AG09309 (cell line): ENCODE measurements around the gene MAP1LC3C.
A peak's percentile ranks its signal among the peaks of the same experiment; 100 is the strongest.

ENCODE experiments used
- DNase-seq: peaks from one replicate; pipeline ENCODE4 v3.0.0-alpha.2; 2010; ENCODE audit warnings: low read depth
- H3K4me3 ChIP-seq: 2 replicates; pipeline ENCODE4 v1.5.1; 2011; ENCODE audit warnings: mild to moderate bottlenecking, low read depth, low read length, moderate library complexity; ENCODE audit not compliant: control insufficient read depth
- TF ChIP-seq, protein P1 (sequence below): IDR thresholded peaks from 2 replicates; pipeline ENCODE4 v1.5.1; 2011; ENCODE audit warnings: mild to moderate bottlenecking, low read depth, low read length, inconsistent platforms; ENCODE audit not compliant: insufficient read depth, control insufficient read depth; ENCODE audit errors: missing control alignments

MAP1LC3C gene

DNA sequence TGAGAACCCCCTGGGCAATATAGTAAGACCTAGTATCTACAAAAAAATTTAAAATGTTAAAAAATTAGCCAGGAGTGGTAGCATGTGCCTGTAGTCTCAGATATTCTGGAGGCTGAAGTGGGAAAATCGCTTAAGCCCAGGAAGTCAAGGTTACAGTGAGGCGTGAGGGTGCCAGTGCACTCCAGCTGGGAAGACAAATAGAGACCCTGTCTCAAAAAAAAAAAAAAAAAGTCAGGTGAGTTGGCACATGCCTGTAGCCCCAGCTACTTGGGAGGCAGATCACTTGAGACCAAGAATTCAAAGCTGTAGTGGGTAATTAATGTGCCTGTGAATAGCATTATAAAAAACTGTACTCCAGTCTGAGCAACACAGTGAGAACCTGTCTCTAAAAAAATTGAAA, 36.7 kb downstream of the MAP1LC3C start:
- no peak for DNase-seq
- TF ChIP-seq, protein P1, sequence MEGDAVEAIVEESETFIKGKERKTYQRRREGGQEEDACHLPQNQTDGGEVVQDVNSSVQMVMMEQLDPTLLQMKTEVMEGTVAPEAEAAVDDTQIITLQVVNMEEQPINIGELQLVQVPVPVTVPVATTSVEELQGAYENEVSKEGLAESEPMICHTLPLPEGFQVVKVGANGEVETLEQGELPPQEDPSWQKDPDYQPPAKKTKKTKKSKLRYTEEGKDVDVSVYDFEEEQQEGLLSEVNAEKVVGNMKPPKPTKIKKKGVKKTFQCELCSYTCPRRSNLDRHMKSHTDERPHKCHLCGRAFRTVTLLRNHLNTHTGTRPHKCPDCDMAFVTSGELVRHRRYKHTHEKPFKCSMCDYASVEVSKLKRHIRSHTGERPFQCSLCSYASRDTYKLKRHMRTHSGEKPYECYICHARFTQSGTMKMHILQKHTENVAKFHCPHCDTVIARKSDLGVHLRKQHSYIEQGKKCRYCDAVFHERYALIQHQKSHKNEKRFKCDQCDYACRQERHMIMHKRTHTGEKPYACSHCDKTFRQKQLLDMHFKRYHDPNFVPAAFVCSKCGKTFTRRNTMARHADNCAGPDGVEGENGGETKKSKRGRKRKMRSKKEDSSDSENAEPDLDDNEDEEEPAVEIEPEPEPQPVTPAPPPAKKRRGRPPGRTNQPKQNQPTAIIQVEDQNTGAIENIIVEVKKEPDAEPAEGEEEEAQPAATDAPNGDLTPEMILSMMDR = no peak
- no peak overlapping the region for H3K4me3 ChIP-seq

DNA sequence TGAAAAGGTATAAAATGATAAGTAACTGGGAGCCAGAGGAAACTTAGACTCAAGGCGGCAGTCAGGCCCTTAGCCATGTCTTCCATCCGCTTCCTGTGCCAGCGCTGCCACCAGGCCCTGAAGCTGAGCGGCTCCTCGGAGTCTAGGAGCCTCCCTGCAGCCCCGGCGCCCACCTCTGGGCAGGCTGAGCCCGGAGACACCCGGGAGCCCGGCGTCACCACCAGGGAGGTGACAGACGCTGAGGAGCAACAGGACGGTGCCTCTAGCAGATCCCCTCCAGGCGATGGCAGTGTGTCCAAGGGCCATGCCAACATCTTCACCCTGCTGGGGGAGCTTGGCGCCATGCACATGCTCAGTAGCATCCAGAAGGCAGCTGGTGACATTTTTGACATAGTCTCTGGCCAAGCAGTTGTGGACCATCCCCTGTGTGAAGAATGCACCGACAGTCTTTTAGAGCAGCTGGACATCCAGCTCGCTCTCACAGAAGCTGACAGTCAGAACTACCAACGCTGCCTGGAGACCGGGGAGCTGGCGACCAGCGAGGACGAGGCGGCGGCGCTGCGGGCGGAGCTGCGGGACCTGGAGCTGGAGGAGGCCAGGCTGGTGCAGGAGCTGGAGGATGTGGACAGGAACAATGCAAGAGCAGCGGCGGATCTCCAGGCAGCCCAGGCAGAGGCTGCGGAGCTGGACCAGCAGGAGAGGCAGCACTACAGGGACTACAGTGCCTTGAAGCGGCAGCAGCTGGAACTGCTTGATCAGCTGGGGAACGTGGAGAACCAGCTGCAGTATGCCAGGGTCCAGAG, 41.0 kb downstream of the MAP1LC3C start, which contains the start of gene BECN2:
TSS of gene BECN2 (plus strand) at position 76 of the 803 bp plus-strand sequence. CDS start at position 76, 0 bp downstream.
- no peak for DNase-seq
- TF ChIP-seq, protein P1 = no peak

DNA sequence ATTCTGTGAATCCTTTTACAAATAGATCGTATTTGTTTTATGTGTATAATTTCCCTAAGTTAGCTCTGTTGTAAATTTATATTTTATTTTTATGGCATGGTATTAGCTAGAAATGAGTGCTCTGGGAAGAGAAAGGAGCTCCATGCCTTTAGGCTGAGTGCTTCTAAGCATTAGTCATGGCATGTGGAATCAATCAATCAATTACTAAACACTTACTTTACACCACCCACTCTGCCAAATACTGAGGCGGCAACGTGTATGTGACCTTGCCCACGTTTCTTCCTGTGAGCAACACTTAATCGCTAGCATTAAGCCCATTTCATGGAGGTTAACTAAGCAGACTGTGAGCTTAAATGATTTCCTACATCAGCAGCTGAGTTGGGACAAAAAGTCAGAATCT, 48.5 kb downstream of the MAP1LC3C start:
- TF ChIP-seq, protein P1 = no peak
- no peak overlapping the region for H3K4me3 ChIP-seq
- peak; percentile 84 for DNase-seq

More for the DNA sequence above, 41.0 kb downstream of the MAP1LC3C start, which contains the start of gene BECN2:
- no peak within 1 kb of the TSS for H3K4me3 ChIP-seq

DNA sequence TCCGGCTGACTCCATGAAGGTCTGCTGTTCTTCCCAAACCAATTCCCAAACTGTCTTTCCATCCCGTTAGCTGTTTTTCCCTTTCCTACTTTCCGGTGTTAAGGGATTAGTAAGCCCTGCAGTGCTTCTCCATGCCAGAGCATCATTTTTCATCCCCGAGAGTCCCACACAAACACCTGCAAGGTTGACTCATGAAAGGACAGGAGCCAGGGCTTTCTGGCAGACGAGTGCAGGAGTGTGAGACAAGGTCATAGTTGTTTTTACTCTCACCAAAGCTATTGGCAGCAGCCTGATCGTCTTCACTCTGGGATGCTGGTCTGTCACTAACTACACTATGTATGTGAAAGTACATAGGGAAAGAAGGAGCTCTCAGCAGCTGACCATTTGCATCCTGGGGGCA, 51.5 kb downstream of the MAP1LC3C start:
- TF ChIP-seq, protein P1 = no peak
- H3K4me3 ChIP-seq = no peak overlapping the region
- DNase-seq = no peak
